HUDEP-2 (cell line): ENCODE data around the gene NAA25.
A peak's percentile ranks its signal among the peaks of the same experiment; 100 is the strongest.
"Not testable (repeated sequence)": the region's sequence is repeated elsewhere in the genome, so short reads cannot be mapped to it uniquely, and the experiment has no call there.

Experiments used
- DNase-seq, 76 experiments: peaks; one replicate each; lab custom pipeline; 2025; ENCODE audit not compliant: unreplicated experiment in 76 of 76; lab: John Stamatoyannopoulos, UW

Gene NAA25

GRCh38 chr12:112087055-112087850 lies 21.3 kb downstream of the NAA25 start:
- no peak for DNase-seq

- no peak for DNase-seq
These were observed 42.0 kb downstream of the NAA25 start for GRCh38 chr12:112066566-112066965.

- no peak for DNase-seq
These were observed 45.3 kb downstream of the NAA25 start for GRCh38 chr12:112063273-112063672.

GRCh38 chr12:112061137-112061536 lies 47.4 kb downstream of the NAA25 start:
- no peak for DNase-seq

GRCh38 chr12:112049351-112049750 lies 59.2 kb downstream of the NAA25 start:
- no peak for DNase-seq

- DNase-seq = no peak
These were observed 62.6 kb downstream of the NAA25 start for GRCh38 chr12:112046003-112046402.

GRCh38 chr12:112036614-112037013 lies 72.0 kb downstream of the NAA25 start:
- DNase-seq = not testable (repeated sequence)

- DNase-seq = no peak
These were observed 73.3 kb downstream of the NAA25 start for GRCh38 chr12:112035219-112035785.

- no peak for DNase-seq
These were observed 76.3 kb downstream of the NAA25 start for GRCh38 chr12:112032292-112032691.

- no peak for DNase-seq
These were observed 77.1 kb downstream of the NAA25 start for GRCh38 chr12:112031472-112031871.

GRCh38 chr12:112029301-112029700 lies 79.3 kb downstream of the NAA25 start:
- no peak for DNase-seq

- DNase-seq = no peak
These were observed 82.7 kb downstream of the NAA25 start for GRCh38 chr12:112025808-112026375.

GRCh38 chr12:112023759-112024396 lies 84.7 kb downstream of the NAA25 start:
- DNase-seq = no peak

- no peak for DNase-seq
These were observed 86.2 kb downstream of the NAA25 start for GRCh38 chr12:112022241-112023016.

GRCh38 chr12:112020947-112021457 lies 87.6 kb downstream of the NAA25 start:
- no peak for DNase-seq

GRCh38 chr12:112018571-112019237 lies 89.9 kb downstream of the NAA25 start:
- DNase-seq = no peak

- DNase-seq = no peak
These were observed 91.5 kb downstream of the NAA25 start for GRCh38 chr12:112017041-112017440.

- no peak for DNase-seq
These were observed 92.6 kb downstream of the NAA25 start for GRCh38 chr12:112015938-112016337.

- peak in 70 of 76 experiments; percentile 26 to 86 (median 62) for DNase-seq
These were observed 94.8 kb downstream of the NAA25 start for GRCh38 chr12:112013601-112014402.
